PFSK-1 (cell line): ENCODE measurements around the gene SRSF4.

ENCODE experiments used
- FOXP2 ChIP-seq: optimal IDR thresholded peaks from 2 replicates; pipeline ENCODE3; 2011; ENCODE audit warnings: borderline replicate concordance, control low read depth, inconsistent platforms; ENCODE audit not compliant: insufficient read depth; ENCODE audit errors: extremely low read length, extremely low read depth
- POLR2AphosphoS5 ChIP-seq: IDR thresholded peaks from 2 replicates; pipeline ENCODE4 v1.6.1; 2012; ENCODE audit warnings: low read depth, mild to moderate bottlenecking, control low read depth, low read length, moderate library complexity
- SIN3A ChIP-seq: IDR thresholded peaks from 2 replicates; pipeline ENCODE4 v1.6.1; 2012; ENCODE audit warnings: mild to moderate bottlenecking, low read length, moderate library complexity, borderline replicate concordance; ENCODE audit not compliant: insufficient read depth
- TAF1 ChIP-seq: IDR thresholded peaks from 2 replicates; pipeline ENCODE4 v1.6.1; 2012; ENCODE audit warnings: low read length, control low read depth, borderline replicate concordance; ENCODE audit not compliant: insufficient read depth
- TF ChIP-seq, protein P1 (sequence below), 2 experiments: IDR thresholded peaks; 2 replicates each; pipeline versions ENCODE4 v1.6.1 to v1.8.0; 2011 to 2012; ENCODE audit warnings: low read depth in 2 of 2, low read length in 2 of 2, control low read depth in 1 of 2, inconsistent platforms in 1 of 2, mild to moderate bottlenecking in 1 of 2, moderate library complexity in 1 of 2; ENCODE audit not compliant: insufficient read depth in 1 of 2

GRCh38 chr1:29120947-29121485 lies 60.7 kb downstream of the SRSF4 start:
- TF ChIP-seq FOXP2 (no peak), POLR2AphosphoS5 (no peak), SIN3A (no peak), TAF1 (no peak)
- TF ChIP-seq, protein P1, sequence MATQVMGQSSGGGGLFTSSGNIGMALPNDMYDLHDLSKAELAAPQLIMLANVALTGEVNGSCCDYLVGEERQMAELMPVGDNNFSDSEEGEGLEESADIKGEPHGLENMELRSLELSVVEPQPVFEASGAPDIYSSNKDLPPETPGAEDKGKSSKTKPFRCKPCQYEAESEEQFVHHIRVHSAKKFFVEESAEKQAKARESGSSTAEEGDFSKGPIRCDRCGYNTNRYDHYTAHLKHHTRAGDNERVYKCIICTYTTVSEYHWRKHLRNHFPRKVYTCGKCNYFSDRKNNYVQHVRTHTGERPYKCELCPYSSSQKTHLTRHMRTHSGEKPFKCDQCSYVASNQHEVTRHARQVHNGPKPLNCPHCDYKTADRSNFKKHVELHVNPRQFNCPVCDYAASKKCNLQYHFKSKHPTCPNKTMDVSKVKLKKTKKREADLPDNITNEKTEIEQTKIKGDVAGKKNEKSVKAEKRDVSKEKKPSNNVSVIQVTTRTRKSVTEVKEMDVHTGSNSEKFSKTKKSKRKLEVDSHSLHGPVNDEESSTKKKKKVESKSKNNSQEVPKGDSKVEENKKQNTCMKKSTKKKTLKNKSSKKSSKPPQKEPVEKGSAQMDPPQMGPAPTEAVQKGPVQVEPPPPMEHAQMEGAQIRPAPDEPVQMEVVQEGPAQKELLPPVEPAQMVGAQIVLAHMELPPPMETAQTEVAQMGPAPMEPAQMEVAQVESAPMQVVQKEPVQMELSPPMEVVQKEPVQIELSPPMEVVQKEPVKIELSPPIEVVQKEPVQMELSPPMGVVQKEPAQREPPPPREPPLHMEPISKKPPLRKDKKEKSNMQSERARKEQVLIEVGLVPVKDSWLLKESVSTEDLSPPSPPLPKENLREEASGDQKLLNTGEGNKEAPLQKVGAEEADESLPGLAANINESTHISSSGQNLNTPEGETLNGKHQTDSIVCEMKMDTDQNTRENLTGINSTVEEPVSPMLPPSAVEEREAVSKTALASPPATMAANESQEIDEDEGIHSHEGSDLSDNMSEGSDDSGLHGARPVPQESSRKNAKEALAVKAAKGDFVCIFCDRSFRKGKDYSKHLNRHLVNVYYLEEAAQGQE (IDR thresholded peaks at IDR 0.05; ENCODE audit: insufficient read depth in 1 of 2, low read depth in 2 of 2, low read length in 2 of 2) = no peak
